ENCODE measurements around the gene RPL10. TPM values are rescaled to one million over a fixed set of nuclear protein-coding genes. Genes with fewer than 3 reads are reported as not detected.
"Not testable (repeated sequence)": the region's sequence is repeated elsewhere in the genome, so short reads cannot be mapped to it uniquely, and the experiment has no call there.

RPL10 gene
- total RNA-seq, 1 donor from 2014 or later: 6,023 TPM

DNA sequence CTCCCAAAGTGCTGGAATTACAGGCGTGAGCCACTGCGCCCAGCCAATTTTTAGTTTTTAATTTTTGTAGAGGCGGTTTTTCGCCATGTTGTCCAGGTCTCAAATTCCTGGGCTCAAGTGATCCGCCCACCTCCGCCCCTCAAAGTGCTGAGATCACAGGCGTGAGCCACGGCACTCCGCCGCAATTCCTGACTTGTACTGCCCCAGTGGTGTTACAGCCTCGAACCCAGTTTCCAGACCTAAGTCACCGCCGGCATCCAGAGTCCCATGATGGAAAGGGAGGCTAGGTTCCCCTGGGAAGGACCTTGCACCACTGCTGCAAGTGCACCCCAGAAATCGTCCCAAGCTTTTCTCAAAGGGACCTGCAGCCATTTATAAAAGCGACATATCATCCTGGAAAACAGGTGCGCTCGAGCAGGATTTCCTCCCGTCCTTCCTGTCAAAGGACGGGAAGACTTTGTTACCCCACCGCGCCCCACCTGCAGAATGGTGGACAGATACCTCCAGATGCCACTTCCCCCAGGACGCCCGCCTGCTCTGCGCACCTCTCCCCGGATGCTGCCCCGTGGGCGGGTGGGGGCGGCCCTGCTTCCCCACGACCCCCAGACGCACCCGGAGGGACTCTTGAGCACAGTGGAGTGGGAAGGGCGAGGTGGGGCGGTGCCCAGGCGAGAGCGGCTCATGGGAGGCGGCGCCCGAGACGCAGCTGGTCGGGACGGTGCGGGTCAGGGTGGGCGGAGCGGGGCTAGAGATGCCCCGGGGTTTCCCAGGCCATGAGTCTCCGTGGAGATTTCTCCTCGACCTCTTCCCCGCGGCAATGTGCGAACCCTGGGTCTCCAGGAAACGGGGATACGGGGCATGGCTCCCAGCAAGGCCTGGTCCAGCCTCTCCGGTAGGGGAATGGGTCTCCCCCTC lies 947 bp upstream of the RPL10 start:
- H3K4me3 ChIP-seq (ENCODE audit: low read depth, low read length): peak overlapping the region; percentile 77
- TF ChIP-seq, protein P1, sequence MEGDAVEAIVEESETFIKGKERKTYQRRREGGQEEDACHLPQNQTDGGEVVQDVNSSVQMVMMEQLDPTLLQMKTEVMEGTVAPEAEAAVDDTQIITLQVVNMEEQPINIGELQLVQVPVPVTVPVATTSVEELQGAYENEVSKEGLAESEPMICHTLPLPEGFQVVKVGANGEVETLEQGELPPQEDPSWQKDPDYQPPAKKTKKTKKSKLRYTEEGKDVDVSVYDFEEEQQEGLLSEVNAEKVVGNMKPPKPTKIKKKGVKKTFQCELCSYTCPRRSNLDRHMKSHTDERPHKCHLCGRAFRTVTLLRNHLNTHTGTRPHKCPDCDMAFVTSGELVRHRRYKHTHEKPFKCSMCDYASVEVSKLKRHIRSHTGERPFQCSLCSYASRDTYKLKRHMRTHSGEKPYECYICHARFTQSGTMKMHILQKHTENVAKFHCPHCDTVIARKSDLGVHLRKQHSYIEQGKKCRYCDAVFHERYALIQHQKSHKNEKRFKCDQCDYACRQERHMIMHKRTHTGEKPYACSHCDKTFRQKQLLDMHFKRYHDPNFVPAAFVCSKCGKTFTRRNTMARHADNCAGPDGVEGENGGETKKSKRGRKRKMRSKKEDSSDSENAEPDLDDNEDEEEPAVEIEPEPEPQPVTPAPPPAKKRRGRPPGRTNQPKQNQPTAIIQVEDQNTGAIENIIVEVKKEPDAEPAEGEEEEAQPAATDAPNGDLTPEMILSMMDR (IDR thresholded peaks at IDR 0.05; ENCODE audit: insufficient read depth, low read length, severe bottlenecking): no peak
- H3K27me3 ChIP-seq (ENCODE audit: control insufficient read depth, insufficient read depth, low read length): no peaks in the 10 kb centered on the region
- peaks cover 11% of the 10 kb centered on the region for H3K36me3 ChIP-seq (ENCODE audit: control insufficient read depth, insufficient read depth, low read length)
- FAIRE-seq (no peak), DNase-seq (ENCODE audit: low read depth) (peak; percentile 53)

DNA sequence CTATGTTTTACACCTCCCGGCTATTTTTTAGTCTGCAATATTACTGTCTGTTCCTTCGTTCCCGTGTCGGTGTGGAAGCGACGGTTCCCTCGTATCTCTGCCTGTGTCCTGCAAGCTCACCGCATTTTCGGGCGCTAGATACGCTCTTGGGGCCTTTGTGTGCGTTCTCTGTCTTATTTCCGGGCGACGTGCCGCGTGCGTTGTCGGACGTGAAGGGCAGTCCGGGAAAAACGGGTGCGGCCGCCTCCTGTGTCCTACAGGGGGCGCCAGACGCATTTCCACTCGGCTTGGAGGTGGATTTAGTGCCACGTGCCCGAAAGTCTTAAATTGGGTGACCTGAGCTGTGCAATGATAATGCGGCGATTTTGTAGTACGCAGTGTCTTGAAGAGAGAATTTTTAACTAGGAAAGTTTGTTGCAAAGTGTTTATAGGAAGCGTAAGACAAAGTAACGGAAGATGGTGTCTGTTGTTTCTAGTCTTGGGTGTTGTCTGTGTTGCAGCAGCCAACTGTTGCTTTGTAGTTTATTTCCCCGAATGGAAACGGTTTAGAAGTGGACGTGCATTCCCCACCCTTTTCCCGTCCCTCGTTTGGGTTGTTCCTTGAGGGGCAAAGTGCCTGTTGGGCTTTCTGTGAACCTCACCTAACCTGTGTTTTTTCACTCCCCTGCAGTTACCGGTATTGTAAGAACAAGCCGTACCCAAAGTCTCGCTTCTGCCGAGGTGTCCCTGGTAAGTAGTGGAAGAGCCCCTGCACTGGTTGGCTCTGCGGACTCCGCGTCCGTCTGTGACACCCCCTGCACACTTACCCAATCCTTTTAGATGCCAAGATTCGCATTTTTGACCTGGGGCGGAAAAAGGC lies 720 bp downstream of the RPL10 start:
- TF ChIP-seq, protein P1 (IDR thresholded peaks at IDR 0.05; ENCODE audit: insufficient read depth, low read length, severe bottlenecking): peak; percentile 71
- FAIRE-seq (peak; percentile 70), DNase-seq (ENCODE audit: low read depth) (no peak)

DNA sequence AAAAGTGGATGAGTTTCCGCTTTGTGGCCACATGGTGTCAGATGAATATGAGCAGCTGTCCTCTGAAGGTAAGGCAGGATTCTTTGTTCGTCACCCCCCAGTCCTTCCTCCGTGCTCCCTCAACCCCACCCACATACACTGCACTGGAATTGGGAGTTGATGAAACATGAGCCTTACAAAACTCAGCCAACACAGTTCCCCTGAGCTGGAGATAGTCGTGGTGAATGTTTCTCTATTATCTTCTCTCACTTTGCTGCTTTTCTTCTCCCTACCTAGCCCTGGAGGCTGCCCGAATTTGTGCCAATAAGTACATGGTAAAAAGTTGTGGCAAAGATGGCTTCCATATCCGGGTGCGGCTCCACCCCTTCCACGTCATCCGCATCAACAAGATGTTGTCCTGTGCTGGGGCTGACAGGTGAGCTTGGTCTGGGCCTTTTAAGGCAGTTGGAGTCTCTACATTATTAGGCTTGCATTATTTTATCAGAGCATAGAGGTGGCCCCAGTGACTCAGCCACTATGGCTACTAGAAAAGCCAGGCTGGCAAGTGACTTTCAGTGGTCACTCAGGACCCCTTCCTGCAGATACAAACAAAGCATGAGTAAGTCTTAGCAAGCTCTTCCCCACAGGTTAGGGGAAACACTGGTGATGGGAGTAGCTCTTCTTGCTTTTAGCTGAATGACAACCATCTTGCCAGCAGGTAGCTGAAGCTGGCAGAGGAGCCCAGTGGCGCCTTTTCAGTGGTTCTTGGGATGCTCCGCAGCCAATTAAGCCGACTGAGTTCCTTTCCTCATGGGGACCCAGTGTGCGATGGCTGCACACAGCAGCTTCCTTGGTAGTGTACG lies 1.6 kb downstream of the RPL10 start:
- no peak for FAIRE-seq
- DNase-seq (ENCODE audit: low read depth): no peak
- TF ChIP-seq, protein P1 (IDR thresholded peaks at IDR 0.05; ENCODE audit: insufficient read depth, low read length, severe bottlenecking): no peak
- H3K36me3 ChIP-seq (ENCODE audit: control insufficient read depth, insufficient read depth, low read length): peaks cover 11% of the 10 kb centered on the region
- H3K4me3 ChIP-seq (ENCODE audit: low read depth, low read length): peak overlapping the region; percentile 77
- H3K27me3 ChIP-seq (ENCODE audit: control insufficient read depth, insufficient read depth, low read length): no peaks in the 10 kb centered on the region

More for the DNA sequence above, 720 bp downstream of the RPL10 start:
- no peaks in the 10 kb centered on the region for H3K27me3 ChIP-seq (ENCODE audit: control insufficient read depth, insufficient read depth, low read length)
- H3K4me3 ChIP-seq (ENCODE audit: low read depth, low read length): peak overlapping the region; percentile 77
- peaks cover 11% of the 10 kb centered on the region for H3K36me3 ChIP-seq (ENCODE audit: control insufficient read depth, insufficient read depth, low read length)

DNA sequence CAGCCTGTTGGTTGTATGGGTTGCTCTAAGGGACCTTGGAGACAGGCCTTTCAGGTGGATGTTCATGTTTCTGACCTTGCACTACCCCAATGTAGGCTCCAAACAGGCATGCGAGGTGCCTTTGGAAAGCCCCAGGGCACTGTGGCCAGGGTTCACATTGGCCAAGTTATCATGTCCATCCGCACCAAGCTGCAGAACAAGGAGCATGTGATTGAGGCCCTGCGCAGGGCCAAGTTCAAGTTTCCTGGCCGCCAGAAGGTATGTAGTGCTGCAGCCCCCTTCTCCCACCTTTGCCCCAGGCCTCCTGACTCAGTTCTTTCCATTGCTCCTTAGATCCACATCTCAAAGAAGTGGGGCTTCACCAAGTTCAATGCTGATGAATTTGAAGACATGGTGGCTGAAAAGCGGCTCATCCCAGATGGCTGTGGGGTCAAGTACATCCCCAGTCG lies 2.2 kb downstream of the RPL10 start:
- peaks cover 11% of the 10 kb centered on the region for H3K36me3 ChIP-seq (ENCODE audit: control insufficient read depth, insufficient read depth, low read length)
- DNase-seq (ENCODE audit: low read depth); FAIRE-seq; H3K27me3 ChIP-seq (ENCODE audit: control insufficient read depth, insufficient read depth, low read length); H3K4me3 ChIP-seq (ENCODE audit: low read depth, low read length): not testable (repeated sequence)

DNA sequence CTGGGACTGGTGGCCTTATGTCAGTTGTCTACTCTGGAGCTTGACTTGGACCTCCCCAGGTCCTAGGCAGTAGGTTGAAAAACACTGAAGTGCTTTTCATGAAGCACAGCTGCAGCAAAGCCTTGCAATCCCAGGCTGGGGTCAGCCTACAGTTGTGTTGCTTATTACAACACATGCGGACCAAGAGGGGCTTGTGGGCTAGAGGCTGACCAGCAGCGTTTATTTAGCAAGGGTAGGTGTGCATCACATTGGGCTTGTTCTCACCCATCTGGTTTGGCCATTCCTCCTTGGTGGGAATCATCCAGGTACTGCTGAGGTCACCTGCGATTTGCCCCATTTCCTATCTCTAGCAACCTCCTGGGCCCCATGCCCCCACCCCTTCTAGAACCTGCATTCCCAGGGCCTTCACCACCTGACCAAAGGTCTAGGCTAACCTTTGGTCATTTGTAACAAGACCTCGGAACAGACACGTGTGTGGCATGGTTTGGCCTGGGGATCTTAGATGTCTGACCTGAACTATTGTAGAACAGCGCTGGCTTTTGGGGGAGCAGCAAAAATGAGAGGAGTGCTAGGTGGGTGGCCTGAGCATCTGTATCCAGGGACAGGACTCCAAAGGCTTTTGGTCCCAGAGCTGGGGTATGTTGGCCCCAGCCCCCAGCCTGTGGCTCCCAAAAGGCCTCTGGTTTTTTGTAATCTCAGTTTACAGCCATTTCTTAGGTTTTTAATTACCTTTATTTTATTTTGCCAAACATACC lies 3.0 kb downstream of the RPL10 start:
- Histone ChIP-seq H3K36me3 (ENCODE audit: control insufficient read depth, insufficient read depth, low read length) (peaks cover 11% of the 10 kb centered on the region), H3K4me3 (ENCODE audit: low read depth, low read length) (no peak overlapping the region), H3K27me3 (ENCODE audit: control insufficient read depth, insufficient read depth, low read length) (no peaks in the 10 kb centered on the region)
- TF ChIP-seq, protein P1 (IDR thresholded peaks at IDR 0.05; ENCODE audit: insufficient read depth, low read length, severe bottlenecking): no peak
- DNase-seq (ENCODE audit: low read depth): peak; percentile 39
- no peak for FAIRE-seq

Data from bronchial epithelial cell (primary cell).